Measurements from ENCODE around the gene FTCD. TPM values are rescaled to one million over a fixed set of nuclear protein-coding genes. Genes with fewer than 3 reads are reported as not detected.
"Not testable (repeated sequence)": the region's sequence is repeated elsewhere in the genome, so short reads cannot be mapped to it uniquely, and the experiment has no call there.

Gene FTCD, protein sequence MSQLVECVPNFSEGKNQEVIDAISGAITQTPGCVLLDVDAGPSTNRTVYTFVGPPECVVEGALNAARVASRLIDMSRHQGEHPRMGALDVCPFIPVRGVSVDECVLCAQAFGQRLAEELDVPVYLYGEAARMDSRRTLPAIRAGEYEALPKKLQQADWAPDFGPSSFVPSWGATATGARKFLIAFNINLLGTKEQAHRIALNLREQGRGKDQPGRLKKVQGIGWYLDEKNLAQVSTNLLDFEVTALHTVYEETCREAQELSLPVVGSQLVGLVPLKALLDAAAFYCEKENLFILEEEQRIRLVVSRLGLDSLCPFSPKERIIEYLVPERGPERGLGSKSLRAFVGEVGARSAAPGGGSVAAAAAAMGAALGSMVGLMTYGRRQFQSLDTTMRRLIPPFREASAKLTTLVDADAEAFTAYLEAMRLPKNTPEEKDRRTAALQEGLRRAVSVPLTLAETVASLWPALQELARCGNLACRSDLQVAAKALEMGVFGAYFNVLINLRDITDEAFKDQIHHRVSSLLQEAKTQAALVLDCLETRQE
- total RNA-seq = 0.66 TPM
- 1 to 10 TPM in 5 of 8 donors, under 1 TPM in 3; 0.47 to 3.4 (median 1.2) TPM for polyA plus RNA-seq (ENCODE audit: insufficient read depth in 1 of 8, insufficient read length in 8 of 8, low replicate concordance in 1 of 8)
- long read RNA-seq, donor 1 = 0 reads
- long read RNA-seq, donor 2 = 0 reads
- long read RNA-seq, donor 3 = 0 reads
- long read RNA-seq, donor 4 = 0 reads
- long read RNA-seq, donor 5 = 0 reads
- long read RNA-seq, donor 6 = 0 reads
- long read RNA-seq, donor 7 = 0 reads
- long read RNA-seq, donor 8 = 0 reads
- long read RNA-seq, donor 9 = 0 reads
- long read RNA-seq, donor 10 = 0 reads
- long read RNA-seq, donor 11 = 0 reads

DNA sequence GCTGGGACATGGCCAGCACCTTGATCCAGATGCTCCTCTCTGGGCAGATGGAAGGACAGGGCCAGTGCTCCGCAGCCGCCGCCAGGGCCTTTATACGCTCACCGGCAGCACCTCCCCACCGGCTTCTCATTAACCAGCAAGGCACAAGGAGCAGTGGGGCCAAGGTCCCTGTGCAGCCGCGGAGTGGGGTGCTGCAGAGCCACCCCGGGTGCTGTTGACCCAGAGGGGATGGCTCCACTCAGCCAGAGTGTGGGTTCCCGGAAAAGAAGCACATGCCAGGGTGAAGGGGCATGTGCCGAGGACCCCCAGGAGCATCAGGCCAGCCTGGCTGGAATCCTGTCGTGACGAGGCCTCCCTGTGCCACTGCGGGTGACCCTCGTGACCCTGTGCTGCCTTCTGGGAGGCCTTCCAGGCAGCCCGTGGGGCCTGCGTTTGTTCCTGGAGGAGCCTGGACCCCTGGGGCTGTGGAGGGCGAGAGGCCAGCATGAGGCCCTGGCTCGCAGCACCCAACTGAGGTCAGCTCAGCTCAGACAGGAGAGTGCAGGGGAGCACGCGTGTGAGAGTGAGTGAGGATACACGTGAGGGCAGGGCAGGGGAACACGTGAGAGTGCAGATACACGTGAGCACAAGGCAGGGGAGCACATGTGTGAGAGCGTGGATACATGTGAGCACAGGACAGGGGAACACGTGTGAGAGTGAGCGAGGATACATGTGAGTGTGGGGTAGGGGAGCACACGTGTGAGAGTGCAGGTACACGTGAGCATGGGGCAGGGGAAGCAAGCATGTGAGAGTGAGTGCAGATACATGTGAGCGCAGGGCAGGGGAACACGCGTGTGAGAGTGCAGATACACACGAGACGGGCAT lies at the start of gene FTCD:
FTCD (minus strand) TSS at position 66 of the 864 bp plus-strand sequence; CDS start at position 10, 56 bp downstream.
- Histone ChIP-seq H3K9me3 (replicated peaks; ENCODE audit: control insufficient read depth, low read depth, low read length) (no peaks in the 10 kb centered on the region), H3K27ac (ENCODE audit: low read length) (no peak within 1 kb of the TSS), H3K36me3 (ENCODE audit: control insufficient read depth, insufficient read depth, low read length) (peaks cover 3% of the 10 kb centered on the region), H3K4me1 (ENCODE audit: control insufficient read depth, insufficient read depth, low read length) (peaks cover 13% of the 10 kb centered on the region), H3K4me3 (ENCODE audit: low read length) (no peak within 1 kb of the TSS), H3K27me3 (ENCODE audit: control insufficient read depth, insufficient read depth, low read length) (no peaks in the 10 kb centered on the region)
- WGBS (ENCODE audit: insufficient coverage) = 80% methylated on average over 32 of the region's 34 CpGs
- DNase-seq = peak; percentile 4

DNA sequence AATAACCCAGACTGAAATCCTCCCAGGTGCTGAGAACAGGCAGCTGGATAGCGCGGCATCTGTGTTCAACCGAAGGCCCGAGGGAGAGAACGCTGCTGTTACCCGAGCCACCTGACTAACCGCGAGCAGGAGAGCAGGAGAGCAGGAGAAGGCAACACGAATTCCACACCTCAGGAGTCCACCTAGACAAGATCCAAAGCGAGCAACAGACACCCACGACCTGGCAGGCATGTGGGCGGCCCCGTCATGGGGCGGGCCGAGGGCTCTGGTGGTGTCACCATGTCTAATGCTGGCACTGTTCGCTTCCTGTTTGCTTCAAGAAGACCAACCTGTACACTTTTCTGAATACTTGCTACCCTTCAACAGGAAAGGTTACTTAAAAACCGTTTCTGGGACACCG lies 49.8 kb upstream of the FTCD start:
- Histone ChIP-seq H3K9me3 (replicated peaks; ENCODE audit: control insufficient read depth, low read depth, low read length) (no peaks in the 10 kb centered on the region), H3K4me1 (ENCODE audit: control insufficient read depth, insufficient read depth, low read length) (peaks cover 4% of the 10 kb centered on the region), H3K27ac (ENCODE audit: low read length) (peak overlapping the region; percentile 1), H3K27me3 (ENCODE audit: control insufficient read depth, insufficient read depth, low read length) (no peaks in the 10 kb centered on the region), H3K4me3 (ENCODE audit: low read length) (no peak overlapping the region), H3K36me3 (ENCODE audit: control insufficient read depth, insufficient read depth, low read length) (peaks cover 63% of the 10 kb centered on the region)
- WGBS (ENCODE audit: insufficient coverage) = 79% methylated on average over 15 of the region's 18 CpGs
- DNase-seq = no peak

DNA sequence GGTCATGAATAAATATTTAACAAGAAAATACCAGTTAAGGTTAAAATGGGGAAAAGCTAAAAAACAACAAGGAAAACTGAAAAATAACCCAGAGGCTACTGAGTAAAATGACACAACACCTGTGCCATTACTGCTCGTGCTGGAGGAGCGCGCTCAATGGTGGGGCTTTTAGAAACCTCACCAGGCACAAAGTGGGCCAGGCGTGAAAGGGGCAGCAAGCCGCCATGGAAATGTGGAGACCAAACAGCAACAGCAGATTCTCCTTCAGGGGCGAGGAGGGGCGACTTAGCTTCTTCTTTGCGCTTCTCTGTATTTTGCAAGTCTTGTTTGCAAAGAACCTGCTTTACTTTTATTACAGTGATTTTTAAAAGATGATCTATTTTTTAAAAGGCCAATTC lies 47.8 kb upstream of the FTCD start:
- H3K4me3 ChIP-seq (ENCODE audit: low read length) = no peak overlapping the region
- no peaks in the 10 kb centered on the region for H3K4me1 ChIP-seq (ENCODE audit: control insufficient read depth, insufficient read depth, low read length)
- H3K27ac ChIP-seq (ENCODE audit: low read length) = peak overlapping the region; percentile 13
- WGBS (ENCODE audit: insufficient coverage) = 96% methylated on average over 5 of the region's 8 CpGs
- H3K36me3 ChIP-seq (ENCODE audit: control insufficient read depth, insufficient read depth, low read length) = peaks cover 51% of the 10 kb centered on the region
- H3K9me3 ChIP-seq (replicated peaks; ENCODE audit: control insufficient read depth, low read depth, low read length) = no peaks in the 10 kb centered on the region
- H3K27me3 ChIP-seq (ENCODE audit: control insufficient read depth, insufficient read depth, low read length) = no peaks in the 10 kb centered on the region
- no peak for DNase-seq

DNA sequence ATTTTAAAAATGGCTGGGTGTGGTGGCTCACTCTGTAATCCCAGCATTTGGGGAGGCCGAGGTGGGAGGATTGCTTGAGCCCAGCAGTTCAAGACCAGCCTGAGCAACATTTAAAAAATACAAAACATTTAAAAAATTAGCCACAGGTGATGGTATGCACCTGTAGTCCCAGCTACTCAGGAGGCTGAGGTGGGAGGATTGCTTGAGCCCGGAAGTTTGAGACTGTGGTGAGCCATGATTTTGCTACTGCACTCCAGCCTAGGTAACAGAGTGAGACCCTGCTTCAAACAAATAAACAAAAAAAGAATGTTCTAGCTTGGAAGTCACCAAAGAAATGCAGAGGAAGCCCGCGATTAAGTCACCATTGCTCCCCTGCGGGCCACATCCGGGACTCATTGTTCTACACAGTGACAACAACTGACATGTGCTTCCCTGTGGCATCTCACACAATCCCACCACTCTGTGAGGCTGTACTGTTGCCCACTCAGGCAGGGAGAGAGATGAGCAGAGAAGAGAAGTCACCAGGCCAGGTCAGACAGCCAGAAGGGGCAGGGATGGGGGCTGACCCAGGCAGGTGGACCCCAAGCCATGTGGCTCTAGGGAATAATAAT lies 47.3 kb upstream of the FTCD start:
- peak overlapping the region; percentile 13 for H3K27ac ChIP-seq (ENCODE audit: low read length)

DNA sequence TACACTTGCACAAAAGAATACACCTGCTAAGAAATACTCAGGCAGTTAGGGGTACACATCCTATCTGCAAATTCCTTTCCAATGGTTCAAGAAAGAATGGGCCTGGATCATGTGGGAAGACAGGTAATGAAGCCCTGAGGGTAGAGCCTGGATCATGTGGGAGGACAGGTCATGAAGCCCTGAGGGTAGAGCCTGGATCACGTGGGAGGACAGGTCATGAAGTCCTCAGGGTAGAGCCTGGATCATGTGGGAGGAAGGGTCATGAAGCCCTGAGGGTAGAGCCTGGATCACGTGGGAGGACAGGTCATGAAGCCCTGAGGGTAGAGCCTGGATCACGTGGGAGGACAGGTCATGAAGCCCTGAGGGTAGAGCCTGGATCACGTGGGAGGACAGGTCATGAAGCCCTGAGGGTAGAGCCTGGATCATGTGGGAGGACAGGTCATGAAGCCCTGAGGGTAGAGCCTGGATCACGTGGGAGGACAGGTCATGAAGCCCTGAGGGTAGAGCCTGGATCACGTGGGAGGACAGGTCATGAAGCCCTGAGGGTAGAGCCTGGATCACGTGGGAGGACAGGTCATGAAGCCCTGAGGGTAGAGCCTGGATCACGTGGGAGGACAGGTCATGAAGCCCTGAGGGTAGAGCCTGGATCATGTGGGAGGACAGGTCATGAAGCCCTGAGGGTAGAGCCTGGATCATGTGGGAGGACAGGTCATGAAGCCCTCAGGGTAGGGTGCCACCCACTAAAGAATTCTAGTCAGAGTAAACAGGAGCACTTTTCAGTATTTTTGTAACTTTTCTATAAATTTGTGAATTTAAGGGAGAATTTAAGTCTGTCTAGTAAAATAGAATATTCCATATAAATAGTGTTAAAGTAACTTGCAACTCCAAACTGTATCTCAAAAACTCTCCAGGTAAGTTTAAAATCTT lies 45.8 kb upstream of the FTCD start:
- not testable (repeated sequence) for H3K9me3 ChIP-seq (replicated peaks; ENCODE audit: control insufficient read depth, low read depth, low read length); DNase-seq; H3K27ac ChIP-seq (ENCODE audit: low read length); H3K4me3 ChIP-seq (ENCODE audit: low read length); H3K4me1 ChIP-seq (ENCODE audit: control insufficient read depth, insufficient read depth, low read length); H3K27me3 ChIP-seq (ENCODE audit: control insufficient read depth, insufficient read depth, low read length)
- WGBS (ENCODE audit: insufficient coverage) = no CpG with 5 or more reads among the region's 8 CpGs
- H3K36me3 ChIP-seq (ENCODE audit: control insufficient read depth, insufficient read depth, low read length) = peaks cover 47% of the 10 kb centered on the region

More for the DNA sequence above, 47.3 kb upstream of the FTCD start:
- Histone ChIP-seq H3K4me1 (ENCODE audit: control insufficient read depth, insufficient read depth, low read length) (no peaks in the 10 kb centered on the region), H3K4me3 (ENCODE audit: low read length) (no peak overlapping the region), H3K36me3 (ENCODE audit: control insufficient read depth, insufficient read depth, low read length) (peaks cover 49% of the 10 kb centered on the region), H3K27me3 (ENCODE audit: control insufficient read depth, insufficient read depth, low read length) (no peaks in the 10 kb centered on the region), H3K9me3 (replicated peaks; ENCODE audit: control insufficient read depth, low read depth, low read length) (no peaks in the 10 kb centered on the region)
- DNase-seq = no peak
- 93% methylated on average over 3 of the region's 6 CpGs for WGBS (ENCODE audit: insufficient coverage)

DNA sequence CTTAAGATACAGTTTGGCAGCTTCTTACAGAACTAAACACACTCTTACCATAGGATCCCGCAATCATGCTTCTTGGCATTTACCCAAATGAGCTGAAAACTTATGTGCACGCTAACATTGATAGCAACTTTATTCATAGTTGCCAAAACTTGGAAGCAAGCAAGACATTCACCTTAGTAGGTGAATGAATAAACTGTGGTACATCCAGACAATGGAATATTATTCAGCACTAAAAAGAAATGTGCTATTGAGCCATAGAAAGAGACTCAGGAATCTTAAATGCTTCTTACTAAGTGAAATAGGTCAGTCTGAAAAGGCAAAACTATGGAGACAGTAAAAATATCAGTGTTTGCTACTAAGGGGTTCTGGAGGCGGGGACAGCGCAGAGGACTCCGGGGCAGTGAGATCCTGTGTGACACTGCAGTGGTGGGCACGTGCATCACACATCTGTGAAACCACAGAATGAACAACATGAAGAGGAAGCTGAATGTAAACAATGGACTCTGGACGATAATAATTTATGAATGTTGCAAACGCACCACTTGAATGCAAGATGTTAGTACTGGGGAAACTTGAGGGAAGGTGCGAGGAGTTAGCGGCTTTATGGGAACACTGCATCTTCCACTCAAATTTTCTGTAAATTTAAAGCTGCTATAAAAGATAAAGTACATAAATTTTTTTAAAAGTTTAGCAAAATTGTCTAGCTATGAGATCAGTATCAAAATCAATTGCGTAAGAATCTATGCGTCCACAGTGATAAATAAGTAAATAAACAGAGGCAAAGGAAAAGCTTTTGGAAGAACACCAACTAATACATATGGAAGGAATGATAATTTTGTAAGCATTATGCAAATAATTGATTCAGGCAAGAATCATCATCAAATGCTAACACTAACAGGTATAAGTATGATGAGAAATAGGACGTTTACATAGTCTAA lies 44.3 kb upstream of the FTCD start:
- DNase-seq = no peak
- no peak overlapping the region for H3K27ac ChIP-seq (ENCODE audit: low read length)
- no peaks in the 10 kb centered on the region for H3K4me1 ChIP-seq (ENCODE audit: control insufficient read depth, insufficient read depth, low read length)
- H3K36me3 ChIP-seq (ENCODE audit: control insufficient read depth, insufficient read depth, low read length) = peaks cover 47% of the 10 kb centered on the region
- H3K9me3 ChIP-seq (replicated peaks; ENCODE audit: control insufficient read depth, low read depth, low read length) = no peaks in the 10 kb centered on the region
- 98% methylated on average over 5 of the region's 13 CpGs for WGBS (ENCODE audit: insufficient coverage)
- no peak overlapping the region for H3K4me3 ChIP-seq (ENCODE audit: low read length)
- no peaks in the 10 kb centered on the region for H3K27me3 ChIP-seq (ENCODE audit: control insufficient read depth, insufficient read depth, low read length)

DNA sequence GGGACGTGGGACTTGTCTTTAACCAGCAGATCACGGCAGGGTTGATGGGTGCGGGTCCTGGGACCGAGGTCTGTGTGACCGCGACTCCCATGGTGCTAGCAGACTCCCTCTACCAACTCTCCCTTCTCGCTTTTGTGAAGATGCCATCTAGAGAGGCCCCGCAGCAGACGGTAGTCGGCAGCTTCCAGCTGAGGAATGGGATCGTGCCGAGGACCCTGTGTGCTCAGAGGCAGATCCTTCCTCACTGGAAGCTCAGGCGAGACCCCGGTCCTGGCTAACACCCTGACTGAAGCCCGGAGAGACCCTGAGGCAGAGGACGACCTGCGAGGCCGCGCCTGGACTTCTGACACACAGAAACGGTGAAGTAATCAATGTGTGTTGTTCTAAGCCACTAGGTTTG lies 41.4 kb upstream of the FTCD start:
- Histone ChIP-seq H3K27me3 (ENCODE audit: control insufficient read depth, insufficient read depth, low read length) (no peaks in the 10 kb centered on the region), H3K27ac (ENCODE audit: low read length) (no peak overlapping the region), H3K4me1 (ENCODE audit: control insufficient read depth, insufficient read depth, low read length) (no peaks in the 10 kb centered on the region), H3K4me3 (ENCODE audit: low read length) (no peak overlapping the region), H3K9me3 (replicated peaks; ENCODE audit: control insufficient read depth, low read depth, low read length) (no peaks in the 10 kb centered on the region), H3K36me3 (ENCODE audit: control insufficient read depth, insufficient read depth, low read length) (peaks cover 52% of the 10 kb centered on the region)
- WGBS (ENCODE audit: insufficient coverage) = 94% methylated on average over 14 of the region's 20 CpGs
- no peak for DNase-seq

DNA sequence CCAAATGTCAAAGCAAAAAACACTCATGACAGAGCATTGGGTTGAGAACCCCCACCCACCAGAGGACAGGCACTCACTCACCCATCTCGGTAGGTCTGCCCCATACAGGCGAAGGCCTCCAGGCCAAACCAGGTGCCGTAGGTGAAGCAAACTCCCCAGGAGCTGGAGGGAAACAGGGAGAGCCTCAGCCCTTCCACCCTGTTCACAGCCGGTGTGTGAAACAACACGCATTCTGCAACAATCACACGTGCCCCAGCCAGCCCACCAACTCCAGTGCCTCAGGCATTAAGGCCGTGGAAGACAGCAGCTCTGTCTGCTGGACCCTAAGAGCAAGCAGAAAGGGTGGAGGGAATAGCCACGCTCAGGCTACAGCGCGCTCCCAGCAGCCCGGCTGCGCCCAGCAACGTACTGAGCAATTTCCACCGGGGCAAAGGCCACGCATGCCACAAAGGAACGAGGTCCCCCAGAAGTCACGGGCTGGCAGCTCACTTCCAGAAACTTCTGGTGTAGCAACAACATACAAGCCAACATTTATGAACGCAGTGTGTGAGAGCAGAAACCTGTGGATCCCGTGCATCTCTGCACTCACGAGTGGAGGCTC lies 40.3 kb upstream of the FTCD start:
- no peak overlapping the region for H3K4me3 ChIP-seq (ENCODE audit: low read length)
- no peaks in the 10 kb centered on the region for H3K9me3 ChIP-seq (replicated peaks; ENCODE audit: control insufficient read depth, low read depth, low read length)
- H3K36me3 ChIP-seq (ENCODE audit: control insufficient read depth, insufficient read depth, low read length) = peaks cover 62% of the 10 kb centered on the region
- DNase-seq = no peak
- 96% methylated on average over 20 of the region's 20 CpGs for WGBS (ENCODE audit: insufficient coverage)
- no peaks in the 10 kb centered on the region for H3K4me1 ChIP-seq (ENCODE audit: control insufficient read depth, insufficient read depth, low read length)
- H3K27me3 ChIP-seq (ENCODE audit: control insufficient read depth, insufficient read depth, low read length) = no peaks in the 10 kb centered on the region
- H3K27ac ChIP-seq (ENCODE audit: low read length) = no peak overlapping the region
